K562 (cell line): ENCODE measurements around the gene LRMDA. TPM values are rescaled to one million over a fixed set of nuclear protein-coding genes. Genes with fewer than 3 reads are reported as not detected.

Source experiments
- ATAC-seq: fragments of 200-7000 bp; cut with Tn5 transposase; 3 replicates; pipeline ENCODE4 v1.9.1; 2020; ENCODE audit warnings: moderate library complexity
- BruUV-seq: library from RNA; stranded (reverse); fragments of 400-500 nt; replicated peaks from 2 replicates; lab custom pipeline; 2021; lab: Mats Ljungman, UMichigan
- CTCF ChIA-PET: fragments of 300-600 bp; formaldehyde crosslinking; extraction: SDS; loops from one replicate; lab custom pipeline; 2021; ENCODE audit warnings: low intra/inter-chr PET ratio; lab: Yijun Ruan, JAX
- POLR2A ChIA-PET: fragments of 300-600, 350-650 bp; sonication (Branson Sonifier 250); formaldehyde crosslinking; extraction: SDS; loops from one replicate; lab custom pipeline; 2021; ENCODE audit warnings: antibody characterized with exemption, inconsistent platforms; lab: Yijun Ruan, JAX
- DNase-seq, 4 experiments: peaks; one replicate each; pipeline versions ENCODE4 v3.0.0 to v3.0.0-alpha.2; 2011 to 2018; ENCODE audit warnings: low spot score in 3 of 4, mixed read lengths in 3 of 4; ENCODE audit errors: extremely low read depth in 1 of 4
- FAIRE-seq: peaks from 2 replicates; lab custom pipeline; 2011; peaks lifted over from hg19 to GRCh38; lab: Jason Lieb, UNC
- H2AFZ ChIP-seq: 2 replicates; pipeline ENCODE4 v1.6.0; 2011; ENCODE audit warnings: low read depth, low read length, control low read depth, inconsistent platforms
- H3K27ac ChIP-seq: fragments of 200-600 bp; 3 replicates; pipeline ENCODE4 v1.8.0; 2011; ENCODE audit warnings: low read depth, mild to moderate bottlenecking, control low read depth, inconsistent platforms, low read length, moderate library complexity, mixed read lengths; ENCODE audit errors: extremely low read depth
- H3K27me3 ChIP-seq, 2 experiments: fragments of 300-600 bp in 1 of 2; 2 replicates in 1 of 2; 3 replicates in 1 of 2; pipeline versions ENCODE4 v1.6.0 to v1.8.0; 2011; ENCODE audit warnings: inconsistent platforms in 2 of 2, low read length in 2 of 2, mild to moderate bottlenecking in 1 of 2, mixed read lengths in 1 of 2, moderate library complexity in 1 of 2; ENCODE audit not compliant: control insufficient read depth in 2 of 2, insufficient read depth in 2 of 2
- H3K36me3 ChIP-seq: fragments of 300-600 bp; 3 replicates; pipeline ENCODE4 v1.8.0; 2011; ENCODE audit warnings: mild to moderate bottlenecking, low read length, inconsistent platforms; ENCODE audit not compliant: control insufficient read depth, insufficient read depth
- H3K4me1 ChIP-seq, 2 experiments: fragments of 200-600 bp in 1 of 2; replicated peaks in 1 of 2; 2 replicates in 1 of 2; 3 replicates in 1 of 2; pipeline versions ENCODE4 v1.5.1 to v1.8.0; 2011; ENCODE audit warnings: inconsistent platforms in 2 of 2, low read length in 2 of 2, mild to moderate bottlenecking in 1 of 2, mixed read lengths in 1 of 2, moderate library complexity in 1 of 2; ENCODE audit not compliant: control insufficient read depth in 2 of 2, insufficient read depth in 2 of 2
- H3K4me2 ChIP-seq: 2 replicates; pipeline ENCODE4 v1.6.1; 2011; ENCODE audit warnings: low read length, control low read depth, inconsistent platforms, mixed read lengths; ENCODE audit not compliant: insufficient read depth
- H3K4me3 ChIP-seq: fragments of 200-600 bp; sonication (generic), shearing (Covaris generic); 2 replicates; pipeline ENCODE4 v1.5.1; 2016; ENCODE audit warnings: control low read depth, inconsistent platforms
- H3K79me2 ChIP-seq: fragments of 200-600 bp; 3 replicates; pipeline ENCODE4 v1.8.0; 2011; ENCODE audit warnings: low read length, inconsistent platforms; ENCODE audit not compliant: control insufficient read depth, insufficient read depth
- H3K9ac ChIP-seq, 2 experiments: 2 replicates each; pipeline versions ENCODE4 v1.6.0 to v1.6.1; 2011; ENCODE audit warnings: low read depth in 2 of 2, low read length in 2 of 2, control low read depth in 1 of 2, inconsistent platforms in 1 of 2, mild to moderate bottlenecking in 1 of 2, mixed read lengths in 1 of 2; ENCODE audit not compliant: insufficient read depth in 1 of 2
- H3K9me1 ChIP-seq: one replicate; pipeline ENCODE4 v1.6.0; 2011; ENCODE audit warnings: inconsistent platforms, mild to moderate bottlenecking, low read length, moderate library complexity; ENCODE audit not compliant: control insufficient read depth, insufficient read depth
- H3K9me3 ChIP-seq: replicated peaks from 2 replicates; pipeline ENCODE4 v1.5.1; 2011; ENCODE audit warnings: low read depth, low read length, inconsistent platforms; ENCODE audit not compliant: control insufficient read depth, insufficient read depth
- H4K20me1 ChIP-seq: replicated peaks from 2 replicates; pipeline ENCODE4 v1.6.1; 2011; ENCODE audit warnings: low read length, inconsistent platforms, mixed read lengths; ENCODE audit not compliant: control insufficient read depth, insufficient read depth
- HDAC1 ChIP-seq, 2 experiments: fragments of 450-650 bp; IDR thresholded peaks; 2 replicates each; pipeline ENCODE4 v1.6.1; 2016 to 2017; ENCODE audit warnings: inconsistent platforms in 1 of 2, mild to moderate bottlenecking in 1 of 2, moderate library complexity in 1 of 2
- IFI16 ChIP-seq: fragments of 250-450 bp; sonication (Bioruptor Pico); IDR thresholded peaks from 2 replicates; pipeline ENCODE4 v2.1.2; 2022; ENCODE audit warnings: mild to moderate bottlenecking, inconsistent platforms
- JUNB ChIP-seq: fragments of 450-650 bp; formaldehyde crosslinking; conservative IDR thresholded peaks from 2 replicates; pipeline ENCODE4 v1.4.0; 2020; ENCODE audit warnings: mild to moderate bottlenecking
- NFYB ChIP-seq: IDR thresholded peaks from 2 replicates; pipeline ENCODE4 v1.6.1; 2011; ENCODE audit warnings: mild to moderate bottlenecking, moderate library complexity; ENCODE audit not compliant: insufficient read length; ENCODE audit errors: extremely low read depth
- ZBTB34 ChIP-seq: fragments of 250-450 bp; sonication (Bioruptor Pico); IDR thresholded peaks from 2 replicates; pipeline ENCODE4 v1.8.0; 2021; ENCODE audit warnings: mild to moderate bottlenecking, moderate library complexity
- ZBTB49 ChIP-seq: sonication (generic); formaldehyde crosslinking; IDR thresholded peaks from 2 replicates; pipeline ENCODE4 v1.8.0; 2022; ENCODE audit warnings: missing genetic modification reagents, mild to moderate bottlenecking, borderline replicate concordance
- ZNF431 ChIP-seq: sonication (generic); formaldehyde crosslinking; IDR thresholded peaks from 2 replicates; pipeline ENCODE4 v1.8.0; 2022; ENCODE audit warnings: mild to moderate bottlenecking, missing genetic modification reagents
- ZNF717 ChIP-seq: fragments of 250-450 bp; sonication (Bioruptor Pico); IDR thresholded peaks from 2 replicates; pipeline ENCODE4 v1.5.0; 2021
- WGBS: fragments of 100-300 bp; shearing (Covaris generic); methylation state at CpG from one replicate; pipeline ENCODE4 v1.1.6; 2016; ENCODE audit warnings: low coverage, mixed read lengths; ENCODE audit not compliant: insufficient coverage; ENCODE audit errors: missing lambda C conversion rate; 5-methylcytosine and 5-hydroxymethylcytosine counted together
- in situ Hi-C: fragments of 300-500 bp; cut with MboI; formaldehyde crosslinking; loops from 4 replicates; pipeline ENCODE4 v1.15.0; 2018; ENCODE audit warnings: inconsistent platforms, mixed read lengths
- intact Hi-C: fragments of 100-400 bp; cut with micrococcal nuclease; formaldehyde crosslinking; loops from 2 replicates; pipeline ENCODE4 v1.14.2; 2022
- polyA plus RNA-seq, 8 experiments: library from polyadenylated mRNA; depleted of rRNA in 4 of 8; stranded (reverse) in 5 of 8; unstranded in 3 of 8; fragments of >200 nt; fragmentation: Nextera tagmentation in 2 of 8; fragmentation: Illumina TruSeq in 1 of 8; extraction: Ambion mirVana in 2 of 8; extraction: Trizol in 1 of 8; gene quantifications; 2 replicates each; pipeline versions ENCODE4 v1.2.1 to v1.2.3, GENCODE V29; 2011 to 2014; ENCODE audit warnings: inconsistent platforms in 1 of 8, missing spikeins in 1 of 8
- total RNA-seq, 7 experiments: library from RNA; depleted of rRNA in 6 of 7; stranded (reverse); fragments of >200 nt in 6 of 7; fragmentation: Illumina TruSeq in 2 of 7; extraction: Trizol in 2 of 7; gene quantifications; 2 replicates each; pipeline versions ENCODE4 v1.2.1 to v1.2.3, GENCODE V29; 2011 to 2021; ENCODE audit warnings: low replicate concordance in 1 of 7

Gene LRMDA
- total and polyA plus RNA-seq, 9 of the 15 experiments (the other 6 are each of a cell fraction or from before 2014, with no cell fraction given), result 0.25 TPM; not detected in 8

GRCh38 chr10:75407224-75407712, 24.2 kb upstream of the LRMDA start:
- Histone ChIP-seq H3K27ac (no peak overlapping the region), H3K9me3 (no peaks in the 10 kb centered on the region), H3K9ac (no peak overlapping the region), H3K4me1 (peaks cover 0 to 58% of the 10 kb centered on the region in 2 experiments; a peak in 3 of 5 replicates), H2AFZ (no peak overlapping the region), H3K9me1 (no peaks in the 10 kb centered on the region), H4K20me1 (peaks cover 4% of the 10 kb centered on the region; the same call in 1 of the 2 replicates), H3K36me3 (no peaks in the 10 kb centered on the region), H3K79me2 (no peaks in the 10 kb centered on the region), H3K4me3 (no peak overlapping the region), H3K4me2 (no peak overlapping the region), H3K27me3 (peaks cover 47 to 71% of the 10 kb centered on the region in 2 experiments)
- no peak for TF ChIP-seq ZBTB49 (CRISPR knock-in tag)
- TF ChIP-seq JUNB, result no peak
- TF ChIP-seq NFYB, result no peak
- TF ChIP-seq HDAC1 (IDR thresholded peaks at IDR 0.05), result no peak
- no peak for TF ChIP-seq ZNF717 (CRISPR knock-in tag)
- TF ChIP-seq ZNF431 (CRISPR knock-in tag), result no peak
- TF ChIP-seq ZBTB34 (CRISPR knock-in tag), result no peak
- TF ChIP-seq IFI16 (CRISPR knock-in tag), result no peak
- no TSS peak for BruUV-seq
- intact Hi-C loops (loop anchor here (10.0 kb wide), 3 partner anchors 518 to 1578 kb away; no protein-coding TSS in a partner anchor), in situ Hi-C loops (no loop called here)
- no peak for DNase-seq
- FAIRE-seq, result no peak
- POLR2A ChIA-PET, result interaction anchor here (0.9 kb wide), 1 partner anchor 12 kb away, joined by 4 read pairs; no protein-coding TSS in a partner anchor
- CTCF ChIA-PET, result no interaction called here
- ATAC-seq, result no peak
- 52% methylated on average over 37 of the region's 37 CpGs for WGBS
